ENCODE results near the gene WBP2. TPM values are rescaled to one million over a fixed set of nuclear protein-coding genes. Genes with fewer than 3 reads are reported as not detected.

Gene WBP2
- total RNA-seq, 1 donor = 31.1 TPM

DNA sequence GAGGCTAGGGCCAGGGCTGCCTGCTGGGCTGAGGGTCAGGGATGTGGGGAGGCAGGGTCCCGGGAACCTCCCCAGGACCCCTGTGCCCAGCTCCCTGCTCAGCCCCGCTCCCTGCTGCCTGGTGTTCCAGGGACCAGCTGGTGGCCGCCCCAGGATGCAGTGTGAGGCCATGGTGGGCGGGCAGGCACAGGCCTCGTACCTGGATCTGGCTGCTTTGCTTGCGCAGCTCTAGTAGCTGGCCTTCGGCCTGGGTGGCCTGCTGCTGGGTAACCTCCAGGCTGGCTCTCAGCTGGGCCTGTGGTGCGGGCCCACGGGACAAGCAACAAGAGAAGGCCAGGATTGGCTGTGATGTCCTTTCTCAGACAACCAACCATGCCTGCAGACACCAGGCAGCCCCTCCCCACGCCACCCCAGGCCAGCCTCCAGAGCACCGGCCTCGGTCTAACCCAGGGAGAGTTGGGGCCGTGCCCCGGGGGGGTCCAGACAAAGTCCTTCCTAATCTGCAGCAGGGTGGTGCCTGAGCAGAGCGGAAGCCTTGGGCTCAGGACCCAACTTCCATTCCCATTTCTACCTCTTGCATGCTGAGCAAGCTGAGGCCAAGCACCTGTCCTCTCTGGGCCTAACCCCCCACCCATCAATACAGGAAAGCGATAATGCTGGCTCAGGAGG is 37.6 kb upstream of the WBP2 start:
- H3K27me3 ChIP-seq (ENCODE audit: insufficient read depth, low read length) = no peaks in the 10 kb centered on the region
- H4K20me1 ChIP-seq (ENCODE audit: insufficient read depth, low read length) = peaks cover 9% of the 10 kb centered on the region
- peaks cover 24% of the 10 kb centered on the region for H3K36me3 ChIP-seq (ENCODE audit: insufficient read depth, low read length)
- H3K4me2 ChIP-seq (ENCODE audit: insufficient read depth, low read length) = no peak overlapping the region
- no peak for TF ChIP-seq CTCF (IDR thresholded peaks at IDR 0.05; ENCODE audit: extremely low read depth, low read depth, low read length)
- no peaks in the 10 kb centered on the region for H3K9me3 ChIP-seq (ENCODE audit: low read depth, low read length)
- no peak overlapping the region for H3K27ac ChIP-seq (ENCODE audit: low read depth, low read length)
- no peak overlapping the region for H3K4me3 ChIP-seq (ENCODE audit: insufficient read depth, low read length)
- DNase-seq (ENCODE audit: insufficient read length, low spot score, missing footprints) = peak; percentile 57
- H2AFZ ChIP-seq (ENCODE audit: low read length) = no peak overlapping the region
- H3K79me2 ChIP-seq (ENCODE audit: insufficient read depth, low read length) = peaks cover 19% of the 10 kb centered on the region
- H3K4me1 ChIP-seq (ENCODE audit: insufficient read depth, low read length) = peaks cover 6% of the 10 kb centered on the region

- H3K27ac ChIP-seq (ENCODE audit: low read depth, low read length) = no peak overlapping the region
- peaks cover 20% of the 10 kb centered on the region for H3K36me3 ChIP-seq (ENCODE audit: insufficient read depth, low read length)
- H3K4me2 ChIP-seq (ENCODE audit: insufficient read depth, low read length) = no peak overlapping the region
- H4K20me1 ChIP-seq (ENCODE audit: insufficient read depth, low read length) = peaks cover 9% of the 10 kb centered on the region
- no peaks in the 10 kb centered on the region for H3K27me3 ChIP-seq (ENCODE audit: insufficient read depth, low read length)
- H3K79me2 ChIP-seq (ENCODE audit: insufficient read depth, low read length) = peaks cover 19% of the 10 kb centered on the region
- H2AFZ ChIP-seq (ENCODE audit: low read length) = no peak overlapping the region
- no peaks in the 10 kb centered on the region for H3K9me3 ChIP-seq (ENCODE audit: low read depth, low read length)
- no peak for TF ChIP-seq CTCF (IDR thresholded peaks at IDR 0.05; ENCODE audit: extremely low read depth, low read depth, low read length)
- peaks cover 6% of the 10 kb centered on the region for H3K4me1 ChIP-seq (ENCODE audit: insufficient read depth, low read length)
- DNase-seq (ENCODE audit: insufficient read length, low spot score, missing footprints) = peak; percentile 71
- no peak overlapping the region for H3K4me3 ChIP-seq (ENCODE audit: insufficient read depth, low read length)
Observed at GRCh38 chr17:75891605-75892555, 36.7 kb upstream of the WBP2 start.

DNA sequence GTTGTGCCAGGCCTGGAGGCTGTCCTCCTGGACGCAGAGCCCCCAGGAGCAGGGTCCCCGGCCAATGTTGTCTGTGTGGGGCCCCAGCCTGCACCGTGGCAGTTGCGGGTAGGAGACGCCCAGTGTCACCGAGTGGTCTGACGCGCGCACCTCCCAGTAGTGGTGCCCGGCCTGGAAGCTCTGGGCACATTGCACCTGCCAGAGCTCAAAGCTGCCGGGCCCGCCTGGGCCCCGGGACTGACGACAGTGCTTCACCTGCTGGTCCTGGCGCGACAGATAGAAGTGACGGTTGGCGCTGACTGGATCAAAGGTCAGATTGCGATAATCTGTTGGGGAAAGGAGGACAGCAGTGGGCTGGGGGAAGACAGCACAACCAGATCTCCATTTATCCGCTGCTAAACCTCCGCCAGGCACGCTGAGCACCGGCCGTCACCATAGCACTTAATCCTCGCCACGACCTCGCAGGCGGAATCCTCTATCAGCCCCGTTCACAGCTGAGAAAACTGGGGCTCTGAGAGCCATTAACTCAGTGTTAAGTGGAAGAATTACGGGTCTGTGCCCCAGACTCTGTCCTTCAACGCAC is 36.0 kb upstream of the WBP2 start:
- Histone ChIP-seq H3K4me2 (ENCODE audit: insufficient read depth, low read length) (no peak overlapping the region), H3K27ac (ENCODE audit: low read depth, low read length) (no peak overlapping the region), H4K20me1 (ENCODE audit: insufficient read depth, low read length) (peaks cover 9% of the 10 kb centered on the region), H3K9me3 (ENCODE audit: low read depth, low read length) (no peaks in the 10 kb centered on the region), H3K4me3 (ENCODE audit: insufficient read depth, low read length) (no peak overlapping the region), H3K79me2 (ENCODE audit: insufficient read depth, low read length) (peaks cover 19% of the 10 kb centered on the region), H3K27me3 (ENCODE audit: insufficient read depth, low read length) (no peaks in the 10 kb centered on the region), H2AFZ (ENCODE audit: low read length) (no peak overlapping the region), H3K4me1 (ENCODE audit: insufficient read depth, low read length) (peaks cover 6% of the 10 kb centered on the region), H3K36me3 (ENCODE audit: insufficient read depth, low read length) (peaks cover 20% of the 10 kb centered on the region)
- DNase-seq (ENCODE audit: insufficient read length, low spot score, missing footprints) = peak; percentile 72
- no peak for TF ChIP-seq CTCF (IDR thresholded peaks at IDR 0.05; ENCODE audit: extremely low read depth, low read depth, low read length)

All from osteoblast (primary cell).